ENCODE data around the gene RXFP4.

Gene RXFP4

GRCh38 chr1:155960081-155960745, 18.8 kb downstream of the RXFP4 start:
- no peak for DNase-seq

GRCh38 chr1:155961937-155962336, 20.5 kb downstream of the RXFP4 start:
- DNase-seq = peak; percentile 91

GRCh38 chr1:155962599-155963211, 21.3 kb downstream of the RXFP4 start:
- no peak for DNase-seq

- DNase-seq = no peak
Measured at GRCh38 chr1:155964193-155964592, 22.8 kb downstream of the RXFP4 start.

- no peak for DNase-seq
Measured at GRCh38 chr1:155966135-155966534, 24.7 kb downstream of the RXFP4 start.

GRCh38 chr1:155966750-155967149, 25.3 kb downstream of the RXFP4 start:
- DNase-seq = no peak

- no peak for DNase-seq
Measured at GRCh38 chr1:155967341-155968050, 26.1 kb downstream of the RXFP4 start.

- DNase-seq = no peak
Measured at GRCh38 chr1:155968051-155968400, 26.6 kb downstream of the RXFP4 start.

GRCh38 chr1:155968670-155969069, 27.2 kb downstream of the RXFP4 start:
- DNase-seq = peak; percentile 80

- DNase-seq = no peak
Measured at GRCh38 chr1:155969377-155969791, 27.9 kb downstream of the RXFP4 start.

GRCh38 chr1:155970531-155971167, 29.2 kb downstream of the RXFP4 start:
- DNase-seq = peak; percentile 74

- DNase-seq = no peak
Measured at GRCh38 chr1:155971910-155972809, 30.7 kb downstream of the RXFP4 start.

GRCh38 chr1:155973723-155974122, 32.3 kb downstream of the RXFP4 start:
- no peak for DNase-seq

GRCh38 chr1:155974208-155975115, 33.0 kb downstream of the RXFP4 start:
- DNase-seq = no peak

GRCh38 chr1:155975375-155976061, 34.1 kb downstream of the RXFP4 start:
- no peak for DNase-seq

GRCh38 chr1:155976062-155976912, 34.8 kb downstream of the RXFP4 start:
- DNase-seq = peak; percentile 92

- no peak for DNase-seq
Measured at GRCh38 chr1:155976913-155977689, 35.7 kb downstream of the RXFP4 start.

- DNase-seq = peak; percentile 33
Measured at GRCh38 chr1:155977690-155978324, 36.4 kb downstream of the RXFP4 start.
